Endothelial cell of umbilical vein (primary cell): ENCODE measurements around the gene ANO6.

Experiments used
- CTCF ChIP-seq, 2 donors: IDR thresholded peaks; 1 replicate in 1 of 2; 2 replicates in 1 of 2; pipeline ENCODE4 v1.5.1; 2011; ENCODE audit warnings: low read length in 2 of 2, mild to moderate bottlenecking in 2 of 2, moderate library complexity in 2 of 2, control low read depth in 1 of 2, inconsistent platforms in 1 of 2, low read depth in 1 of 2; ENCODE audit not compliant: insufficient read depth in 1 of 2; ENCODE audit errors: extremely low read depth in 1 of 2
- EZH2 ChIP-seq: IDR thresholded peaks from 2 replicates; pipeline ENCODE4 v1.6.1; 2012; ENCODE audit warnings: borderline replicate concordance, low read depth, mild to moderate bottlenecking, moderate library complexity, low read length, inconsistent platforms; ENCODE audit not compliant: severe bottlenecking
- FOS ChIP-seq: IDR thresholded peaks from 2 replicates; pipeline ENCODE4 v1.6.1; 2011; ENCODE audit warnings: mild to moderate bottlenecking, low read length, moderate library complexity, borderline replicate concordance; ENCODE audit not compliant: insufficient read depth
- GATA2 ChIP-seq: IDR thresholded peaks from 2 replicates; pipeline ENCODE4 v1.7.0; 2011; ENCODE audit warnings: low read depth, mild to moderate bottlenecking, moderate library complexity, mixed read lengths, low read length; ENCODE audit not compliant: insufficient read length, insufficient read depth
- JUN ChIP-seq: IDR thresholded peaks from 2 replicates; pipeline ENCODE4 v1.6.1; 2011; ENCODE audit warnings: borderline replicate concordance, low read depth; ENCODE audit not compliant: insufficient read length, insufficient read depth
- MAX ChIP-seq: IDR thresholded peaks from 2 replicates; pipeline ENCODE4 v1.6.1; 2011; ENCODE audit not compliant: insufficient read depth, insufficient read length
- MYC ChIP-seq: IDR thresholded peaks from one replicate; pipeline ENCODE4 v1.6.1; 2011; ENCODE audit warnings: mild to moderate bottlenecking, low read depth, low read length
- POLR2A ChIP-seq: IDR thresholded peaks from 2 replicates; pipeline ENCODE4 v1.6.1; 2012; ENCODE audit warnings: low read depth, mild to moderate bottlenecking, control low read depth, low read length
- POLR2AphosphoS5 ChIP-seq: IDR thresholded peaks from 2 replicates; pipeline ENCODE4 v1.6.1; 2012; ENCODE audit warnings: low read depth, mild to moderate bottlenecking, control low read depth, low read length, moderate library complexity; ENCODE audit not compliant: insufficient read depth

DNA sequence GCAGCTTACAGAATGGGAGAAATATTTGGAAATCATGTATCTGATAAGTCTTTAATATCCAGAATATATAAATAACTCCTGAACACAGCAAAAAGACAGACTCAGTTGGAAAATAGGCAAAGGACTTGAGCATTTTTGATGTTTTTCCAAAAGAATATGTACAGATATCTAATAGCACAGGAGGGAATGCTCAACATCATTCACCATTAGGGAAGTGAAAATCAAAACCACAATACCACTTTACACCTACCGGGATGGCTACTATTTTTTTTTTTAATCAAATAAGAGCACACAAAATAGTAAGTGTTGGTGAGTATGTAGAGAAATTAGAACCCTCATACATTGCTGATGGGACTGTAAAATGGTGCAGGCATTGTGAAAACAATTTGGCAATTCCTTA lies 75.6 kb downstream of the ANO6 start:
- no peak for TF ChIP-seq POLR2AphosphoS5
- TF ChIP-seq CTCF (IDR thresholded peaks at IDR 0.05; ENCODE audit: extremely low read depth in 1 of 2, insufficient read depth in 1 of 2, low read depth in 1 of 2, low read length in 2 of 2) = no peak
- TF ChIP-seq POLR2A = no peak
- no peak for TF ChIP-seq GATA2
- no peak for TF ChIP-seq EZH2
- TF ChIP-seq JUN = no peak
- no peak for TF ChIP-seq FOS
- TF ChIP-seq MAX = no peak
- TF ChIP-seq MYC = no peak
